Stromal cell of bone marrow (primary cell): ENCODE data around the gene CD3E.

ENCODE experiments used
- DNase-seq: peaks from one replicate; pipeline ENCODE4 v3.0.0-alpha.2; 2012; ENCODE audit warnings: low read depth

CD3E gene

GRCh38 chr11:118328745-118329144 is 24.2 kb downstream of the CD3E start:
- DNase-seq = no peak

- DNase-seq = no peak
Measured at GRCh38 chr11:118334745-118335144, 30.2 kb downstream of the CD3E start.

GRCh38 chr11:118338637-118339061 is 34.1 kb downstream of the CD3E start:
- no peak for DNase-seq

GRCh38 chr11:118339281-118339961 is 34.9 kb downstream of the CD3E start:
- DNase-seq = no peak

- no peak for DNase-seq
Measured at GRCh38 chr11:118340449-118340848, 35.9 kb downstream of the CD3E start.

- no peak for DNase-seq
Measured at GRCh38 chr11:118341261-118341660, 36.7 kb downstream of the CD3E start.

- DNase-seq = no peak
Measured at GRCh38 chr11:118341815-118342489, 37.4 kb downstream of the CD3E start.

- DNase-seq = no peak
Measured at GRCh38 chr11:118342503-118343161, 38.1 kb downstream of the CD3E start, which contains the start of gene CD3D. Gene CD3D (minus strand): TSS chr11:118342705. CDS start chr11:118342607, 98 bp downstream.

GRCh38 chr11:118343248-118343647 is 38.7 kb downstream of the CD3E start:
- no peak for DNase-seq

- no peak for DNase-seq
Measured at GRCh38 chr11:118343981-118344515, 39.5 kb downstream of the CD3E start, which contains the start of gene CD3G. Gene CD3G (plus strand): TSS chr11:118344344. CDS start chr11:118344424, 80 bp downstream.

- DNase-seq = no peak
Measured at GRCh38 chr11:118349475-118349874, 44.9 kb downstream of the CD3E start.

GRCh38 chr11:118353084-118353710 is 48.7 kb downstream of the CD3E start:
- no peak for DNase-seq

- DNase-seq = no peak
Measured at GRCh38 chr11:118358071-118358470, 53.5 kb downstream of the CD3E start.

GRCh38 chr11:118359295-118359958 is 54.9 kb downstream of the CD3E start, which contains the start of gene UBE4A:
Gene UBE4A (plus strand): TSS chr11:118359600. CDS start chr11:118365081, 5,481 bp downstream.
- peak; percentile 86 for DNase-seq

- no peak for DNase-seq
Measured at GRCh38 chr11:118364956-118365615, 60.6 kb downstream of the CD3E start.
